Right lung (tissue), 5 donors: ENCODE results near the gene ECSIT. TPM values are rescaled to one million over a fixed set of nuclear protein-coding genes. Genes with fewer than 3 reads are reported as not detected.
"Not testable (repeated sequence)": the region's sequence is repeated elsewhere in the genome, so short reads cannot be mapped to it uniquely, and the experiment has no call there.

Experiments
- DNase-seq, 2 donors: peaks; one replicate each; pipeline ENCODE4 v3.0.0-alpha.2; 2013
- polyA plus RNA-seq, 5 donors: library from polyadenylated mRNA; unstranded; fragments of 120-200 nt; gene quantifications; one replicate each; pipeline versions ENCODE4 v1.2.1 to v1.2.3, GENCODE V29; 2013; ENCODE audit warnings: inconsistent platforms in 1 of 5, low replicate concordance in 1 of 5; ENCODE audit not compliant: insufficient read length in 5 of 5, insufficient read depth in 1 of 5

ECSIT gene
- polyA plus RNA-seq, 5 donors, result 26.9 to 44.8 (median 32.0) TPM

DNA sequence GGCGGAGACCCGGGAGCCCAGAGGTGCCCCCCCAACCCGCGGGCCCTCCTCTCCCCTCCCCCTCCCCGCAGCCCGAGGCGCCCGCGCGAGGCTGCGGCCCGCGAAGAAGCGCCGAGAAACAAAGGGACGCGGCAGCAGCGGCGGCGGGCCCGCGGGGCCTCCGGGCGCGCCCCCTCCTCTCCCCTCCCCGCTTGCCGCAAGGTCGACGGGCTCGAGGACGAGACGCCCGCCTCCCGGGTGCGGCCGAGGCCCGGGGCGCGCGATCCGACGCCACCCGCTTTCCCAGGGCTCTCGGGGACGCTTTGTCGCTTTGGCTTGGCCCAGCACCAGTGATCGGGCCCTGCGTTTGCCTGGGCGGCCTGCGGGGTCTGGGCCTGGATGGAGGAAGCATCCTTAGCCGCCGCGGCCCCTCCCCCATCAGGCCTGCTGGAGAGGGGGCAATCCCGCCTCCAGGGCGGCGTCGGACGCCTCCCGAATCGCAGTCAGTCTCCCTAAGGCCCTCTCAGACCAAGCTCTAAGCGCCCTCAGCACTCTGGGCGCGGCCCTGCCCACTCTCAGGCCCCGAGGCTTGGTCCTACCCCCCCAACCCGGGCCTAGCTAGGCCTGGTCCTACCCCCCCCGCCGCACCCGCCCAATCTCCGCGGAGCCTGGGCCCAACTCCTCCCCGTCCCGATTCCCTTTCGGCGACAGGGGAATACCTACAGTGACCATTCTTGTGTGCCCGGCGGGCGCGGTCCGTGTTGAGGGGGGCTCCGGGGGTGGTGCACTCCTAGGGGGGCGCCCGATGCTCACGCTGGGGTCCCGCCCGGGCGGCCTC is 48.8 kb downstream of the ECSIT start:
- no peak for DNase-seq

DNA sequence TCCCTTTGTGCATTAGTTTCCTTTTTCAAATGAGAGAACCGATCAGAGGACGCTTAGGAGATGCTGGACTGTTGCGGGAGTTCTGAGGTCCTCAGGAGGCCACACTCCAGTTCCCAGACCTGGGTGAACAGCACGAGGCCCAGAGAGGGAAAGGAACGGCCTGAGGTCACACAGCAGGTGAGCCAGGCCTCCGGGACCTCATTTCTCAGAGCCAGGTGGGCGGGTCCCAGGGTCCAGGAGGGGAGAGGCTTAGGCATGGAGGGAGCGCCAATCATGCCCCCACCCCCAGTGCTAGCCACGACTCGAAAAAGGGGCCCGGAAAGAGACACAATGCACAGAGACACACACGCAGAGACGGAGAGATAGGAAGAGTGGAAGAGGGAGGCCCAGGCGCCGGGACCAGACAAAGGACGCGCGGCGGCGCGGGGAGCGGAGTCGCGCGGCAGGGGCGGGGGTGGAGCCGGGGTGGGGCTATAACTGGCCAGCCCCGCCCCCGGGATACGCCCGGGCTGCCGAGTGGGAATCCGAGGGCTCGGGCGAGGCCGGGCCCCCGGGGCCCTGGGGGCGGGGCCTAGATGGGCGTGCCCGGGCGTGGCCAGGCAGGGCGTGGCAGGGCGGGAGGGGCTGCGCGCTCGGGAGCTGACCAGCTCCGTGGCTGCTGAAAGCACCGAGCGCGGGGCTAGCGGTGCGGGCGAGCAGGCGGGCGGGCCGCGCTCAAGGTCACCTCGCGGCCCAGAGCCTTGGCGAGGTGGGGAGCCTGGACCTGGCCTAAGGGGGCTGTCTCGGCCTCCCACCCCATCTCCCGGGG is 49.6 kb downstream of the ECSIT start:
- no peak for DNase-seq

DNA sequence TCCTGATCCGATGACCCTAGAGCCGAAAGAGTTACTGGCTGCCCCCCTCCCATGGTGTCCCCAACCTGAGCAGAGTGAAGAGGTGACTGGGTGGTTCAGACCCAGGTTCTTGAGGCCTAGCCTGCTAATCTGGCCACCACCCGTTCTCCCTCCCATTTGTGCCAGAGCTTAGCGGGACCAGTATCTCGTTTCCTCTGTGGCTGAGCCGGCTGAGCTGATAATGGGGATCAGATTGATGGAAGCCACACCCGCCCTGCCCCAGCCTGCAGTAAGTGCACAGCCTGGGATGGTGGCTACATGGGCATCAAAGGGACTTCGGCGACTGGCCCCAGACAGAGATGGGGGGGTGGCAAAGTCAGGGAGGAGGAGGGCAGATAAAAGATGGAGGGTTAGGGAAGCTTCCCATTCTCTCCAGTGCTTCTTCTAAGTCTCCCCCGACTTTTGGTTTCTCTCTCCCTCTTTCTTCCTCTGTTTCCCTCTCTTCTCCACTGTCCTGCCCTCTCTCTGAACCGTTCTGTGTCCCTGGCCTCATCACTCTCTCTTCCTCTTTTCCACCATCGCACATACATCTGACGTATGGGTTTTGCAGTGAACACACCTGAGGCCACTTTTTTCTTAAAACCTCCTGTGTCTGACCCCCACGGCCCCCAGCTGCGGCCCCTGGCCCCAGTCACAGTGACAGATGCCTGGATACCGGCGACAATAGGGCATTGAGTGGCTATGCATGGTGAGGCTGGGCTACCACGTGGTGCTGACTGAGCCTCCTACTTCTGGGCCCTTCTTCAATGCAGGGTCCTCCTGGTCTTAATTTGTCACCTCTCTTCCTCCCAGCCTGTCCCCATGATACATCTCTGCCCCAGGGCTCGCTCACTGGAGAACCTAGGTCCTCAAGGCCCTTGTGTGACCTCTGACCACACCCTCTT is 50.5 kb downstream of the ECSIT start:
- DNase-seq, result no peak

DNA sequence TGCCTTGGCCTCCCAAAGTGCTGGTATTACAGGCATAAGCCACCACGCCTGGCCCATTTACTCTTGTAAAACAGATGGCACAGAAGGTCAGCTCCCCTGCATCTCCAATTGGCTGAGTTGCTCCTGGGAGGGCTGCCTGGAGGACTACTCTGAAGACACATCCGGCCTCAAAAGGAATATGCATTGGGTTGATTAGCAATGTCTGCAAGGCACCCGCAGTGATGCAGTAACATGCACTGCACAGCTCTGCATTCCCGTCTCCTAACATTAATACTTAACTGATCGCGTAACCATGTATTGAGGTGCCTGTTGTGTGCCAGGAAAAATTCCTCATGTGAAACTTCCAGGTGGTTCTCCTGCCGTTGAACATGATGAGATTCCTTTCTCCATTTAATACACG is 53.1 kb downstream of the ECSIT start:
- DNase-seq, result no peak

DNA sequence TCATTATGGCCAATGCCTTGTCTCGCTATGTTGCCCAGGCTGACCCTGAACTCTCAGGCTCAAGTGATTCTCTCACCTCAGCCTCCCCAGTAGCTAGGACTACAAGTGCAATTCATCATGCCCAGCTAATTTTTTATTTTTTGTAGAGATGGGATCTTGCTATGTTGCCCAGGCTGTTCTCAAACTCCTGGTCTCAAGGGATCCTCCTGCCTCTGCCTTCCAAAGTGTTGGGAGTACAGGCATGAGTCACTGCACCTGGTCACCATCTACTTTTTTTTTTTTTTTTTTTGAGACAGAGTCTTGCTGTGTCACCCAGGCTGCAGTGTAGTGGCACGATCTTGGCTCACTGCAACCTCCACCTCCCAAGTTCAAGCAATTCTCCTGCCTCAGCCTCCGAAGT is 53.6 kb downstream of the ECSIT start:
- DNase-seq, result not testable (repeated sequence)

DNA sequence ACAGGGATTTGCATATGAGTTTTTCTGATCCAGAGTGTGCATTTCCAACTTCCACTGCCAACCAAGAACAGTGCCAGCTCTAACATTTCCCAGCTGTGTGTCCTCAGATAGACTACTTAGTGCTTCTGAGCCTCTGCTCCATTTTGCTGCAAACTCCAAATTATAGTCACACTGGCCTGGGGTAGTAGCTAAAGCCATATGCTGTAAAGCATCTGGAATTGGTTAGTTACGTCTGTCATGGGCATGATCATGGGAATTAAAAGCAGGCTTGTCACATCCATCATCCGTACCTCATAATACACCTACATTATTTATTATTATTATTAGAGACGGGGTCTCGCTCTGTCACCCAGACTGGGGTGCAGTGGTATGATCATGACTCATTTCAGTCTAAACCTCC is 55.2 kb downstream of the ECSIT start:
- DNase-seq, result no peak

DNA sequence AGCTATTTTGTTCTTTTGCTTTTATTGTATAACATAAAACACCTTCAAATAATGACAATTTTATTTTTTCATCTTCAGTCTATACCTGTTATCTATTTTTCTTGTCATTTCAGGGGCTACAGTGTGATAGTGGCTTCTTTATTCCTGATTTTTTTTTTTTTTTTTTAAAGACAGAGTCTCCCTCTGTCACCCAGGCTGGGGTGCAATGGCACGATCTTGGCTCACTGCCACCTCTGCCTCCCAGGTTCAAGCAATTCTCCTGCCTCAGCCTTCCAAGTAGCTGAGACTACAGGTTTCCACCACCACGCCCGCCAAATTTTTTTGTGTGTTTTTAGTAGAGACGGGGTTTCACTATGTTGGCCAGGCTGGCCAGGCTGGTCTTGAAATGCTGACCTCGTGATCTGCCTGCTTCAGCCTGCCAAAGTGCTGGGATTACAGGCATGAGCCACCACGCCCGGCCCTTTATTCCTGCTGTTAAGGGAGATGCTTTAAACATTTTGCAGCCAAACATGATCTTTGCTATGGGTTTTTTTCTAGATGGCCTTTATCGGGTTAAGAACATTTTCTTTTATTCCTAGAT is 60.6 kb downstream of the ECSIT start:
- DNase-seq, result not testable (repeated sequence)

DNA sequence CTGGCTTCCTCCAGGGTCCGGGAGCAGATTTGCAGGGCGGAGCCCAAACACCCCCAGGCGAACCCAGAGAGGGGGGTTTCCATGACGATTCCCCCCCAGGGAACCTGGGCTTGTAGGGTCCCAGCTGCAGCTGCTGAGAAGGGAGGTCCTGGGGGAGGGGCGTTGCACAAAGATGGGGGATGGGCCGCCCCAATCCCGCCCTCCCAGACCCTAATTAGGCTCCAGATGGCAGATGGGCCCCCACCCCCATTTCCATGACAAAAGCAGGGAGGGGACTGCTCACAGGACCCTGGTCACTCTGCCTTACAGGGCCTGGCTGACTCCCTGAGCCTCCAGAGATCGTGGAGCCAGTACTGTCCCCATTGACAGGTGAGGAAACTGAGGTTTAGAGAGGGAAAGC is 63.3 kb downstream of the ECSIT start:
- no peak for DNase-seq

DNA sequence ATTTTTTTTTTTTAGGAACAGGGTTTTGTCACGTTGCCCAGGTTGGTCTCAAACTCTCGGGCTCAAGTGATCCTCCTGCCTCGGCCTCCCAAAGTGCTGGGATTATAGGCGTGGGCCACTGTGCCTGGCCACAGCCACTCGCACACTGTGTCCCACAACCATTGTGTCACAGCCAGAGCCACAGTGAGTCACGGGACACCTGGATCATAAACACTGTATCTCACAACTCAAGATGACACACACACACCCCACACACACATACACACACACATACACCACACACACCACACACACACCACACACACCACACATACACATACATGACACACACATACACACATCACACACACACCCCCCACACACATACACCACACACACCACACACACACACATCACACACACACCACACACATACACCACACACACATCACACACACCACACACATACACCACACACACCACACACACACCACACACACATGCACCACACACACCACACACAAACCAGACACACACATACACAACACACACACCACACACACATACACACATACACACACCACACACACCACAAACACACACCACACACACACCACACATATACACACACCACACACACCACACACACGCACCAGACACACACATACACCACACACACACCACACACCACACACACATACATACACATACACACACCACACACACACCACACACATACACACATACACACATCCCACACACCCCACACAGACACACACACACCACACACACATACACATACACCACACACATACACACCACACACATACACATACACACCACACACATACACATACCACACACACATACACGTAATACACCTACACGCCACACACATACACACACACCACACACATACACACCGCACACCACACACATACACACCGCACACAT is 64.3 kb downstream of the ECSIT start:
- DNase-seq, result no peak

DNA sequence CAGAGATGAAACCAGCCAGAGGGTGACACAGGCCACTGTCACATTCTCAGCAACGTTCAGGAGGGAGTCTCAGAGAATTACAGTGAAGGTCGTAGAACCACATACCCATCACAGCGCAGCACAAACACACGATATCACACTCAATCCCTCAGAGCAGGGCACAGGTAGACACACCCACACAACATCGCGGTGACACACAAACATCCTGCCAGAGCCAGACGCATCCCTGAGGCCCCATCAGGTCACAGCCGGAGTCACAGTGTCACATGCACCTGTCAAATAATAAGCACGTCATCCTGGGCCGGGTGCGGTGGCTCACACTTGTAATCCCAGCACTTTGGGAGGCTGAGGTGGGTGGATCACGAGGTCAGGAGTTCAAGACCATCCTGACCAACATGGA is 65.5 kb downstream of the ECSIT start:
- no peak for DNase-seq

DNA sequence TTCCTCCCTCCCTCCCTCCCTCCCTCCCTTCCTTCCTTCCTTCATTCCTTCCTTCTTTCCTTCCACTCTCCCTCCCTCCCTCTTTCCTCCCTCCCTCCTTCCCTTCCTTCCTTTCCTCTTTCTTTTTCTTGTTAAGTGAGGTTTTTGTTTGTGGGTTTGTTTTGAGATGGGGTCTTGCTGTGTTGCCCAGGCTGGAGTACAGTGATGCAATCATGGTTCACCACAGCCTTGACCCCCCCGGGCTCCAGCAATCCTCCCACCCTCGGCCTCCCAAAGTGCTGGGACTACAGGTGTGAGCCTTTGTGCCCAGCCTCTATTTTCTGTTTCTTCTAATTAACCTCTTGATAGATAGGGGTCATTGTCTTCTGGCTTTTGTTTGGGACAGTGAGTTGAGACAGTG is 67.5 kb downstream of the ECSIT start:
- DNase-seq, result no peak

DNA sequence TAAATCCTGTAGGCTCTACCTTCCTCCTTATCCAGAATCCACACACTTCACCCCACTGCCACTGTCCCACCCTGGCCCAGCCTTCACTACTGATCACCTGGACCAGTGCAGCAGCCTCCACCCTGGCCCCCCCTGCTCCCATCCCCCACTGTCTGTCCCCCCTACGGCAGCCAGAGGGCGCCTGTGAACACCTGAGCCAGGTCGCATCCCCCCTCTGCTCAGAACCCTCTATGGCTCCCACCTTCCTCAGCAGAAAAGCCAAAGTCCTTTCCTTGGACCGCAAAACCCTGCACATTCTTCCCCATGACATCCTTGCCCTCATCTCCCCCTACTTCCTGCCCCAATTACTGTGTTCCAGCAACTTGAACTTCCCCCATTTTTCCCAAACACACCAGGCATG is 68.7 kb downstream of the ECSIT start:
- DNase-seq, result no peak

DNA sequence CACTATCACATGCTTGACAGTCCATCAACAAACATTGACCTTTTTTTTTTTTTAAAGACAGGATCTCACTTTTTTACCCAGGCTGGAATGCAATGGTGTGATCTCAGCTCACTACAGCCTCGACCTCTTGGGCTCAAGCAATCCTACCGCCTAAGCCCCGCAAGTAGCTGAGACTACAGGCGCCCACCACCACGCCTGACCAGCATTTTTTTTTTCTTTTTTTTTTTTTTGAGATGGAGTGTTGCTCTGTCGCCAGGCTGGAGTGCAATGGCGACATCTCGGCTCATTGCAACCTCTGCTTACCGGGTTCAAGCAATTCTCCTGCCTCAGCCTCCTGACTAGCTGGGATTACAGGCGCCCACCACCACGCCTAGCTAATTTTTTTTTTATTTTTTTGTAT is 70.0 kb downstream of the ECSIT start:
- DNase-seq, result not testable (repeated sequence)

DNA sequence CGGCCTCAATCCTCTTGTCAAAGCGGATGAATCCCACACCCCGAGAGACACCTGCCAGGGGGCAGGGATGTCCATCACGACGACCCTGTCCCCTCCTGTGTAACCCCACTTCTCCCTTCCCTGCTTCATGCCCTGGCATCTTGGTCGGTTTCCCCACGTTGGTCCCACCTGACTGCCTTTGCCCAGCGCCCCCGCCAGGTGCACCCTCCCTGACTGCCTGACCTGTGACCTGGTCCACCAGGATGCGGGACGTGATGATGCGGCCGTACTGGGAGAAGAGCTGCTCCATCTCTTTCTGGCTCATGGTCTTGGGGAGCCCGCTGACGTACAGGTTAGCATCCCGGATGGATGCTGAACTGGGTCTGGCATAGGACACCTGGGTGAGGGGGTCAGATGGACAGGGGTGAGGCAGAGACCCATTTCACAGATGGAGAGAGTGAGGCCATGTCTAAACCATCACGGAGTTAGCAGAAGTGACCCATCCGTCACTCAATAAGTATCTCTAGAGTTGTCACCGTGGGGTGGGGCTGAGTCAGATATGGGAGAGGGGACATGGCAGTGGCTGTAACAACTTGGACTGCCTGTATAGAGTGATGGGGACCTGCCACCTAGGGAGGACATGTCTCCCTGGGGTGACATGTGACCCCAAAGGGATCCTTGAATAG is 70.6 kb downstream of the ECSIT start:
- DNase-seq, result no peak

DNA sequence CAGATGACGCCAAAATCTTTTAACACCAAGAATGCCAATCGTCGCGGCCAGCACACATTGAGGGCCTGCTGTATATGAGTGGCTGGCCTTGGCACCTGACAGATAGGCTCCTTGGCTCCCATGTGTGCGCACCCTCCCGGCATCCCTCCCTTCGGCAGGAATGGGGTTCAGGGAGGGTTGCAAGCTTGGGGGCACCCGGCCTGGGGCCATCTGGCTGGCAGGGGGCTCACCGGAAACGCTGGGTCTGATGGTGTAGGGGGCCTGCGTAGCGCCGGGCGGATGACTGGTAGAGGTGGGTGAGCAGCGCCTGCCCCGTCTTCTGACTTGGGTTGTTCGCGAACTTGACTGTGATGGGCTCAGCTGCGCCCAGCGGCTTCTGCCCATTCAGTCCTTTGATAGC is 71.1 kb downstream of the ECSIT start:
- no peak for DNase-seq

DNA sequence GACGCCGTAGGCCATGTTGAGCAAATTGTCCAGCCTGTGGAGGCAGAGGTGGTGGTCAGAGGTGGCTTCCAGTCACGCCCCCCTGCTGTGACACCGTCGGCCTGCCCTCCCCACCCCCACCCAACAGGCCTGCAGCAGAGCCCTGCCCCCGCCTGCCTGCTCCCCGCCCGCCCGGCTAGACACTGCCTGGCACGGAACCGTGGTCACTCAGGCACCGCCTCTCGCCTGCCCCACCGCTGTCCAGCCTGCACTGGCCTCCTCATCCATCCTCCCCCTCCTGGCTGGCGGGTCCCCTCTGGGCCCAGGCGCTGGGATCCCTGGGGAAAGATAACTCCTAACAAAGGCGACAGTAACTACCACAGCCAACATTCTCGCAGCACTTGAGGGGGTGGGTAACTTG is 71.8 kb downstream of the ECSIT start:
- DNase-seq, result no peak

DNA sequence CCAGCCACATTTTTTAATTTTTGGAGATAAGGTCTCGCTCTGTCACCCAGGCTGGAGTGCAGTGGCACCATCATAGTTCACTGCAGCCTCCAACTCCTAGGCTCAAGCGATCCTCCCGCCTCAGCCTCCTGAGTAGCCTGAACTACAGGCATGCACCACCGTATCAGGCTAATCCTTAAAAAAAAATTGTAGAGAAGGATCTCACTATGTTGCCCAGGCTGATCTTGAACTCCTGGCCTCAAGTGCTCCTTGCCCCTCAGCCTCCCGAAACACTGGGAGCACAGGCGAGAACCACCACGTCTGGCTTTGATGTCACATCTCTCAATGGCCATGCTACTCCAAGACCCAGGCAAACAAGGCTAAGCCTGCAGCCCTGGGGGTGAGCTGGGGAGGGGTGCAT is 72.3 kb downstream of the ECSIT start:
- DNase-seq, result no peak
